Femur (tissue), 1 donor: ENCODE results near the gene FZD4.
A peak's percentile ranks its signal among the peaks of the same experiment; 100 is the strongest.
"Not testable (repeated sequence)": the region's sequence is repeated elsewhere in the genome, so short reads cannot be mapped to it uniquely, and the experiment has no call there.

ENCODE experiments used
- DNase-seq: peaks from one replicate; pipeline ENCODE4 v3.0.0-alpha.2; 2017

Gene FZD4

DNA sequence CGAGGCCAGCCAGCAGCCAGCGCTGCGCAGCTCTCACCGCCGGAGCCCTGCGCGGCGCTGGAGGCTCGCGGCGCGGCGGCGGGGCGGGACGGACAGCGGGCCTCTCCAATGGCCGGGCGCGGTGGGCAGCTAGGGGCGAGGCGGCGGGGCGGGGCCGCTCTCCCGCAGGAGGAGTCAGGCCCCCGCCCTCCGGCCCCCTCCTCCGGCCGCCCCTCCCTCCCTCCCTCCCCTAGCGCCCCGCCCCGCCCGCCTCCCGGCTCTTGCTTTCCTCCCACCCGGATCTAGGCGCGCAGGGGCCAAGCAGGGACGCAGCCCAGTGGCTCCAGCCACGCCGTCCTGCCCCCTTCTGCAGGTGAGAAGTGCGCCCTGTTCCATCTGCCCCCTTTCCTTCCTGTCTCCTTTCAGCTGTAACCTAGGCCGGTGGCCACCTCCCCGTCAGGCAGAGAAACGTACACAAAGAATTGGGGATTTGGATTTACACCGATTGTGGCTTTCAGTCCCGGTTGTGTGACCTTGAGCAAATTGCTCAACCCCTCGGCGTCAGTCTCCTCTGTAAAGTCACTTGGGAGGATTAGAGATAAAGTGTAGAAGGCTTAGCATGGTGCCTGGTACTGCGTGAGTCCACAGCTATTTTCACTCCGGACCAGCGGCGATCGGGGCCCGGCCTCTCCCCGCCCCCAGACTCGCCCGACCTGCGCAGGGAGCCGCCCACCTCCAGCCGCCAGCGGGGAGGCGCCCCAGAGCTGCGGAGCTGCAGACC, at the start of gene FZD4:
Gene FZD4, minus strand, starts transcription at position 35 of the 760 bp plus-strand sequence. CDS start 310 bp downstream, outside the sequence.
- peak; percentile 95 for DNase-seq

DNA sequence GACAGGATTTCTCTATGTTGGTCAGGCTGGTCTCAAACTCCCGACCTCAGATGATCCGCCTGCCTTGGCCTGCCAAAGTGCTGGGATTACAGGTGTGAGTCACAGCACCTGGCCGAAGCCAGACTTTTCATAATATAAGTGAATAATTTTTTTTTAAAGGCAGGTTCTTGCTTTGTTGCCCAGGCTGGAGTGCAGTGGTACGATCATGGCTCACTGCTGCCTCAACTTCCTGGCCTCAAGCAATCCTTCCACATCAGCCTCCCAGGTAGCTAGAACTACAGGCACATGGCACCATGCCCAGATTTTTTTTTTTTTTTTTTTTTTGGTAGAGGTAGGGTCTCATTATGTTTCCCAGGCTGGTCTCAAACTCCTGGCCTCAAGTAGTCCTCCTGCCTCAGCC, 49.1 kb upstream of the FZD4 start:
- DNase-seq: not testable (repeated sequence)

DNA sequence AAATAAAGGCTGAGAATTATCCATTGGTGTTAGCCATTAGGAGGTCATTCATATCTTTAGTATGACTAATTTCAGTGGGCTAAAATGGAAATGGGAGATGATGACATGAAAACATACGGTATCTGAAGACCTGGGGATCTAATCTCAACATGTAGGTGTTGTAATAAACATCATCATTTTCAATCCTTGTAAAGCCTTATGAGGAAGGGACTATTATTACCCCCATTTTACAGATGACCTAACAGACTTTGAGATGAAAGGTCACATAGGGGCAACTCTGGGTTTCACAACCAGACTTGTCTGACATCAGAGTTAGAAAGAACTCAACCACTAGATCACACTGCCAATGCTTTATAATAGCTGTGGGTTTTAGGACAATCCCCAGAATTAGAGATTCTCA, 47.7 kb upstream of the FZD4 start:
- DNase-seq: no peak

DNA sequence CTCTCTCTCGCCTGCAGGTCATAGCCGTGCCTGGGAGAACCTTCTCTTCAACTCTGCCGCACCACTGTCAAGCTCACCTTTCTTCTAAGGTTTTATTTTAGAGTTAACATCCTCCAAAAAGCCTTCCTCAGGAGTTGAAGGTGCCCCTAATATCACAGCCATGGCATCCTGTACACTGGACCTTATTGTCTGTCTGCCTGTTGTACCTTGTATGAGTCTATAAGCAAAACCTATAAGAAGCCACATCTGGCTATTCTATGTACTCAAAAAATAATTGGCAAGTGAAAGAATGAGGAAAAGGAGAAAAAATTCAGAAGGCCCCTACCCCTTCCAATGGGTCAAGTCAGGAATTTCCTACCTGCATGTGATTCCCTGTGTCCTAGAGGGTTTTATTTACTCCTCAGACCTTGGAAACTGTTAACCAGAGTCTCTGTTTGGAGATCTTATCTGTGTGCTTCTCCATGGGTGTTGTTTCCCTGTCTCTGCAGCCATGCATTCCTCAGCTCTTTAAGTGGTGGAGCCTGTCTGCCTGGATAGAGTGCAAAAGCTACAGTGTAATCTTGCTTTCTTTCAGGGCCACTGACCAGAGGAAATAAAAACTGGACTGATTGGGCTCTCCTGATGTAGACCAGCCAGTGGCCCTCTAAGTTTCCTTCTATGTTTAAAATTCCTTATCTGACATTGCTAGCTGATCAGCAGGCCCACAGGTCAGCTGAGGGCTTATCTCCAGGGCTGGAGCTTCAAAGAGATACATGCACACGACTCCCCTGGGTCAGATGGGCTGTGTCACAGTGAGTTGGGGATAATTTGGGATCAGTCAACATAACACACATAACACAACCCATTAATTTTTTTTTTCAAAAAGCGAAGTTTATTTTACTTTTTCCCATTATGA, 44.9 kb upstream of the FZD4 start:
- no peak for DNase-seq

DNA sequence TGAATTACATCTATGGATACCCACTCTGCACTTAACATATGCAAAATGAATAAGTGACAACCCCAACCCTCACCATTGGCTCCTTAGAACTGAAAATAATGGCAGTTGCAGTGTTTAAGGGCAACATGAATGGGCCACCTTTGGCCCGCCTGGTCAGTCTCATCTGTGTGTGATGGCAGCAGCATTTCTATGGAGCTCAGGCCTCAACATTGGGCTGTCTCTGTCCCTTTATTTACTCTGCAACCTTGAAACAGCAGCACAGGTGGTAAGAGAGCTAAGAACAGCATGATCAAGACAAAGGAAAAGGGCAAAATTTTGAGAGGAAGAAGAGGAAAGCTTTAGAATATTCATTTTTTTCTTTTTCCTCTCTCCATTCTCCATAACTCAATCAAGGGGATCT, 44.2 kb upstream of the FZD4 start:
- DNase-seq: no peak

DNA sequence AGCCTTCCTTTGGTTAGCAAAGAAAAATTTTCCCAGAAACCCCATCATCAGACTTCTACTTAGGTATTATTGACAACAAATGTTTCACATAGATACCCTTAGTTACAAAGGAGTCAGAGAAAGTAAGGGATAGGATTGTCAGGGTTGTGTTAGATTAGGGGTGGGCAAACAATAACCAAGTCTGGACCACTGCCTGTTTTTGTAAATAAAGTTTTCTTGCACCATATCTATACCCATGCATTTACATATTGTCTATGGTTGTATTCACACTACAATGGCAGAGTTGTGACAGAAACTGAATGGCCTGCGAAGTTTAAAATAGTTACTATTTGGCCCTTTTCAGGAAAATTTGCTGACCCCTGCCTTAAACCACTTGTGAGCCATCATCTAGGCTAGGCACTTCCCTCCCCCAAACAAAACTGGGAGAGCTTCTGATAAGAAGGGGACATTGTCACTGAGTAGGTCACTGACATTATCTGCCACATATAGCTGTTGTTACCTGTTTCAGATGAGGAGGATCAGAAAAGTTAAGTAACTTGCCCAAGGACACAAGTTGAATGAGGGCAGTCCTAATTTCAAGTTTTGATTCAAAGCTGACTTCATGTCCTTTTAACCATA, 41.9 kb upstream of the FZD4 start:
- no peak for DNase-seq

DNA sequence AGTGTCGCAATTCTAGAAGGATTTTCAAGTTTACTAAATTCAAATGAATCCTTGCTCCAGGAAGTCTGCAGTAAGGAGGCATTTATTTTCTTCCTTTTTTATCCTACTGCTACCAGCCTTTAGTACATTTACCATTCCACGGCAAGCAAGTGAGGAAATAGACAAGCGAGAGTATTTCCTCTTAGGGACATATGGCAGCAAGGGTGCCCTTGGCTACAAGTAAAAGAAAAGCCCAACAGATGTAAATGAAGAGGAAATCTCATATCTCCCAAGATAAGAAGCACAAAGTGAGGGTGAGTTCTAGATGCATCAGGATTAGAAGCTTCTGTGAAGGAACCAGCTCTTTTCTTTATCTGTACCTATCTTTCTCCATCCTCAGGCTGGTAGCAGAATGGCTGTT, 37.8 kb upstream of the FZD4 start:
- no peak for DNase-seq

DNA sequence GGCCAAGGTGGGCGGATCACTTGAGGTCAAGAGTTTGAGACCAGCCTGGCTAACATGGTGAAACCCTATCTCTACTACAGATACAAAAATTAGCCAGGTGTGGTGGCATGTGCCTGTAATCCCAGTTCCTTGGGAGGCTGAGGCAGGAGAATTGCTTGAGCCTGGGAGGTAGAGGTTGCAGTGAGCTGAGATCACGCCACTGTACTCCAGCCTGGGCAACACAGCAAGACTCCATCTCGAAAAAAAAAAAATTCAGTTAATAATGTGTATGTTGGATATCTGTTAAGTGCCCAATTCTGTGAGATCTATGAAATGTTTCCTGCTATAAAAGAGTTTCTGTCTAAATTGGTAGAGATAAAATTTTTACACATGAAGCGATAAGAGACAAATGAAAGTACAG, 37.1 kb upstream of the FZD4 start:
- not testable (repeated sequence) for DNase-seq

DNA sequence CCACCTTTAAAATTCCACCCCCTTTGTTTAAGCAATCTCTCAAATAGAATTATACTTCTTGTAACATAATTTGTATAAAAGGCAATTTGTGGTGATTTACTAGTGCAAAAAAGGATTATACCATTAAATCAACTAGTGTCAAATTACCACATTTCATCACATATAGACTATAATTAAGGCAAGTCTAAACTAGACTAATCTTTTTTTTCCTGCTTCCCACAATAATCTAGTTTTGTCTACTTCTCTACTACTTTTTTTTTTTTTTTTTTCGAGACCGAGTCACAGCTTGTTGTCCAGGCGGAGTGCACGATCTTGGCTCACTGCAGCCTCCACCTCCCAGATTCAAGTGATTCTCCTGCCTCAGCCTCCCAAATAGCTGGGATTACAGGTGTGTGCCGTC, 36.1 kb upstream of the FZD4 start:
- no peak for DNase-seq

DNA sequence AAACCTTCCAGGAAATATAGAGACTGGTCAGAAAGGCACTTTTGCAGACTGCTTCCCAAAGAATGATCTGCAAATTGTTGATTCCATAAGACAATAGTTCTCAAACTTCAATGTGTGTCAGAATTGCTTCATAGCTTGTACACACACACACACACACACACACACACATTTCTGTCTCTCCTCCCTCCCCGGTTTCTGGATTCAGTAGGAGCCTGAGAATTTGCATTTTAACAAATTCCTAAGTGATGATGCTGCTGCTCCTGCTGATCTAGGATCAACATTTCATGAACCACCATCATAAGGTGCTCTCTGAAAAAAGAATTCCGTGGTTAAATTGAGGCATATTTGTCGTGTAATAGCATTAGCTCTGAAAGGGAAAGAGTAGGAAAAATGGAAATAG, 35.3 kb upstream of the FZD4 start:
- DNase-seq: no peak

DNA sequence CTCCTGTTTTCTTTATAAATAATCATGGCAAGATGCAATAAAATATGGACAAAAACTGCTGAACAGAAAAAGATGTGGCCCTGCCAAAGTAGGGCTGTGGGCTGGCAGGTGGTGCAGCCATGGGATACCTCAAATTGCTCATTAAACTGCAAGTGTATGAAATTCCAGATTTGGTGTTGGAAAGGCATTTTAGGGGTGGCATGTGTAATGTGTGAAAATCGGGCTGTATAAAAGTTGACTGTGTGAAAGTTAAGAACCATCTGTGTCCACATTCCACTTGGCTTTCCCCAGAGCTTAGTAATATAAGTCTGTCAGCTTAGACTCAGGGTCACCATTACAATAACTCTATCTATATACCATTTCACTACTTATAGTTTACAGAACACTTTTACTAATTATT, 34.8 kb upstream of the FZD4 start:
- DNase-seq: peak; percentile 44

DNA sequence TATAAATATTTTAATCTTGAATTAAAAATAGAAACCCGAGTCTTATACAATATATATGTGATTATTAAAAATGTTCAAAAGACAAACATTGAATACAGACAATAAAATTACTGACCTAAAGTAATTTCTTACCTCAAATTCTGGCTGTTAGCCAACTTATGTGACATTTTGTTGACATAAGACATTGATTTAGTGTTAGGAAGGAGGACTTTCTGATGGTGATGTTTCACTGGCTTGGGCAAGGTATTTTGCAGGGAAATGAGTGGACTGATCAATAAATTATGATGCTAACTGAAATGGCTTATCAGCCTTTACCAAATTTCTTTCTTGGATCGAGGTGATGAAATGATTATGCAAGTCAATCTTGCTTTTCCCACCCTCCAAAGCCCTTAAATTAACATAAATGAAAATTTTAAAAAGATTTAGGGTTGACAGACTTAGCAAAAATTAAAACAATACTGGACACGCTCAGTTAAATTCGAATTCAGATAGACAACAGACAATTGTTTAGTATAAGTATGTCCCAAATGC, 33.2 kb upstream of the FZD4 start:
- no peak for DNase-seq

DNA sequence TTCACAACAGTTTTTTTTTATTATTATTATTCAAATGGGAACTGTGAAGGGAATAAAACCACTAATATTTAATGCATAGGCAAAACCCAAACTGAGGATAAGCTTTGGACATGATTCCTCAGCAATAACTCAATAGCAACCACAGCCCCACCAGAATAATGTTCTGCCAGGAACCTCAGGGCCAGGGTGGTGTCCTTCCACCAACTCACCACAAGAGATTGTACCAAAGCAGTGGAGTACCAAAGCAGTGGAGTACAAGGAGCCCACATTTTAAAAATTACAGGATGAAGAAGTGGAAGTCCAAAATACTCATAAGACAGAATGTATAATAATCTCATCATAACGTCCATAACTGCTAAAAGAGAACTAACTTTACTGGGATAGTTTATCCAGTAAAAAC, 32.5 kb upstream of the FZD4 start:
- DNase-seq: no peak

DNA sequence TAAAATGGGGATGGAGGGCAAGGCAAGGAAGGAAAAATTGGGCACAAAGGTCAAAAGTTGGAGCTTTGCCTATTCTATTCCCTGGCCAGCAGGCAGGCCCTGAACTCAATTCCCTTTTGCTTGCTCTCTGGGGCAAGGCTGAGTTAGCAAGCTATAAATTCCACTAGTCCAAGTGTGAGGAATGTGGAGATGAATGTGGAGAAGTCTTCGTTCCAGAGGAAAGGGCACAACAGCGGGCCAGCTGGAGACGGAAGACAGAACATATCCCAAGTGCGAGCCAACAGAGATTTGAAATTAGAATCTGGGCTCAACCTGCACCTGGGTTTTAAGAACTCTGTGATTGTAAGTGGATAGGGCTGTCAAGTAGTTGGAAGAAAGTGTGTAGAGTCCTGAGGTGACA, 29.5 kb upstream of the FZD4 start:
- DNase-seq: no peak

DNA sequence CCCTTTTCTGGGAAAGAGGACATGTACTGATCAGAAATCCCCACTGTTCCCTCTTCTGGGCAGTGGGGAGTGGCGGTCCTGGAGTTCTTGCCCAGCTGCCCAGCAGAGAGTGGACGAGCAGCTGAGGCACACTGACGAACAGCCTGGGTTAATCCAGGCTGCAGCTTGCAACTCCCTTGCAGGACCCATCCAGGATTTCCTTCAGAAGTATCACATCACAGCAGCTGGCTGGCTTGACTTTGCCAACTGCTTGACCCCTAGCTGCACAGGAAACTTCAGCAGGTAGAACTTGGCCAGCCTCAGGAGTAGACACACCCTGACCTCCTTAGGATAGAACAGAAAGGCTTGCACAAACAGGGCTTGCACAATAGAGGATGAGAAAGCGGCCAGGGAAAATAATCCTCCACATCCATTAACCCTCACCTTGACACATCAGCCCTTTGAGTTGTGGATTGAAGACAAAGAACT, 27.9 kb upstream of the FZD4 start:
- peak; percentile 57 for DNase-seq

DNA sequence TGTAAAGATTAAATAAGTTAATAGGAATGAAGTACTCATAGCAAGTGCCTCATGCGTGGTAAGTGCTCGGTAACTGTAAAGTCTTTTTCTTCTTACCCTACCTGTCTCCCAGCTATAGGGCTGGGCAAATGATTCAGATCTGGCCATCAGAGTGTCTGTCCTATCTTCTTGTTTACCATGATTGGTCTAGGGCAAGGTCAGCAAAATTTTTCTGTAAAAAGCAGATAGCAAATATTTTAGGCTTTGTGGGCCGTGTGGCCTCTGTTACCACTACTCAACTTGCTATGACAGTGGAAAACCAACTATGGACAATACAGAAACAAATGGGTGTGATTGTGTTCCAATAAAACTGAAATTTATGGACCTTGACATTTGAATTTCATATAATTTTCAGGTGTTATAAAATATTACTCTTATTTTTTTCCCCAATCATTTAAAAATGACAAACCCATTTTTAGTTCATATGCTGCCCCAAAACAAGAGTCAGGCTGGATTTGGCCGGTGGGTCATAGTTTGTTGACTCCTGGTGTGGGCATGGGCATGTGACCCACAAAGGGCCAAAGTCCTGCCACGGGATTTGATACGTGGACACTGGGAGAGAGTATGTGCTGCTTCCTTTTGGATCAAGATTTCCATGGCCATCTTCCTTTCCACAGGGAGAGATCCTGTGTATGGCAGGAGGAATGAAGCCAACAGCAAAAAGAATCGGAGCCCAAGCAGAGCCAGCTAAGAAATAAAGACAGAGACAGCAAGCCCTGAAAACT, 26.8 kb upstream of the FZD4 start:
- DNase-seq: no peak

DNA sequence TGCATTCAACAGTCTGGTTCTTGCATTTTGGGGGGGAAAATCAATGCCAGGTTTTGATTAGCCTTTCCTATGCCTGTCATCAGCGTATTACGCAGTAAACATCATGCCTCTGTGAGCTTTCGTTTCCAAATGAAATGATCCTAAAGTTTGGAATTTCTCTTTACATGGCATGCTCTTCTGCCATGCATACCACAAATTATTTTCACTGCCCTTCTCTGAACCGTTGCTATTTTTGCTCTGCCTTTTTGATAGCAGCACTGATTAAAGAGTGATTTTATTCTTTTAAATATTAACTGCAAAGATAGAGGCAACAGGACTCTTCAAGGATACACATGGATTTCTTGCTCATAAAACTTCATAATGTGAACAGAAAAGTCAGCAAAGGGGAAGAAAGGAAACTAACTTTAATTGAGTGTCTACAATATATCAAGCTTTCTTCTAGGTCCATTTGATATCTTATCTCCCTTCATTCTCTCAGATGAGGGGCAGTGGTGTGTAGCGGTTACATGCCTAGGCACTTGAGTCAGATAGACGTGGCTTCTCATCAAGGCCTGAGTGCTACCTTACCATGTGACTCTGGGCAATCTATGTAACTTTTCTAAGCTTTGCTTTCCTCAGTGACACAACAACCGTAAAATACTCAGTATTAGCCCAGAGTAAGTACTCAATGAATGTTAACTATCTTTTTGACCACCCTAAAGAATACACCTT, 25.0 kb upstream of the FZD4 start:
- no peak for DNase-seq

DNA sequence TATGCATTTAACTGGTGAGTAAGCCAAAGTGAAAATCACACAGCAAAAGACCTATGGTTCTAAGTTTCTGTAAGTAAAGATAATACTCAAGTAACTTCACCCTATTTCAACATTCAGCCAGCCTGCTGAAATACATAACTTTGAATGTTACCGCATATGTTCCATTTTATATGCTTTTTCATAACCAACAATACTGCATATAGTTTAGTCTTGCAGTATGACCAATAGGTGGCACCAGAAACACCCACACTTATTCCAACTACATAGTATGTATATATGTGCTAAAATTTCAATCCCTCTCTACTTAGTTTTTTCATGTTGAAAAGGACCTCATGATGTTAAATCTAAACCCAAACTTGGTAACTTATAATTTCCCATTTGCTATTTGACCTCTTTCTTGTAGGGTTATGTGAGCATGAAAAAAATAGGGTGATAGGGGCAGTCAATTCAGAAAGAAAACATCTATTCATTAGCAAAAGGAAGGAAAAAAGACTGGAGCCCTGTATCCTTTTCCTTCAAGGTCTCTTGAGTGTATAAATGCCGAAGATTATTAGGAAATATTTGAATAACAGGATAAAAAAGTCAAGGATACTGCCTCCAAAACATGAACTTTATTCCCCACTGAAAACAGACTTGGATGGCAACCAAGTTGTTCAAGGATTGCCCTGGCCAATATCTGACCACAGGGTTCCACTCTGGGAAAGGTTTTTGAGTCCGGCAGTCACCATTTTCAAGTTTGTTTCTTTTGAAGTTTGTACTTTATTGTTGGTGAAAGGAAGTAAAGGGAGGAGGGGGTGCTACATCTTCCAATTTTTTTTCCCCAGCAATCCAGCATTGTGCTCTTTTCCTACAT, 23.8 kb upstream of the FZD4 start:
- no peak for DNase-seq

DNA sequence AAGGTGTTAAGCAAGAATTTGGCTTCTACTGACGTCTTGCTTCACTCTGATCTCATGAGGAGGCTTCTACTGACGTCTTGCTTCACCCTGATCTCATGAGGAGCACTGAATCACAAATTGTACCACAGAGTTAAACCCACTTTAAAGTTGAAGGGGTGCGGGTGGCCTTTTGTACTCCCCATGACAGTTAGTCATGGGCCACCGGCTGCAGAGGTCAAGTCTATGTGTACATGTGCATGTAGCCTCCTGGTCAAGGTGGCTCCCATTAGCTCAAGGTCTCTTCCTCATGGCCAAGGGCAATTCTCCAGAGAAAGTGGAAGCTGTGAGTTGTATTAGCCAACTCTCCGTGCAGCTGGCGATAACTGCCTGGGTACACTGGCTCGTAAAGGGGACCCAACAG, 23.1 kb upstream of the FZD4 start:
- DNase-seq: no peak

DNA sequence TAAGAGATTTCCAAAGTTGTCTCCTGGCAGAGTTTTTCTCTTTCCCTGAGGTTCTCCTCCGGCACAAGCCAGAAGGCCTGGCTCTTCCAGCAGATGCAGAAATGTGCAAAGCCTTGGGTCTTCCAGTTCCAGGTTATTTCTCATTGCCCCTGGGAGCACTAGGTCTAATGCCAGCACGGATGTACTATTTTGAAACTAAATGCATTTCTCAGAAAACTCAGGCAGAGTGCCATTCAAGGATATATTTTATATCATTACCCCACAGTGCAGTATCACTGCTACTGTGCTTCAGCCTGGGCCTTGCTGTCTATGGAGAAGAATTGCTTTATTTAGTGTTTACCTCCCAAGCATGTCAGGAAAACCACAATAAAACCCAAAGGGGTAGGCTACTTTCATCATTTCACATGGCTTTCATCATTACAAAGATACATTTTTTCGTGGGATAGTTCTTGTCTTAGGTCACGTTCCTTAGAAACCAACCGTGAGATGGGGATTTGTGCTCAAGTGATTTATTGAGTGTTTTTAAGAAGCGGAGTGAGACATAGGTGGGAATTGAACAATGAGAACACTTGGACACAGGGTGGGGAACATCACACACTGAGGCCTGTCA, 22.4 kb upstream of the FZD4 start:
- DNase-seq: no peak
